ENCODE results near the gene ARMH3. TPM values are rescaled to one million over a fixed set of nuclear protein-coding genes. Genes with fewer than 3 reads are reported as not detected.

The ARMH3 gene
- total RNA-seq, 1 donor: 13.6 TPM

DNA sequence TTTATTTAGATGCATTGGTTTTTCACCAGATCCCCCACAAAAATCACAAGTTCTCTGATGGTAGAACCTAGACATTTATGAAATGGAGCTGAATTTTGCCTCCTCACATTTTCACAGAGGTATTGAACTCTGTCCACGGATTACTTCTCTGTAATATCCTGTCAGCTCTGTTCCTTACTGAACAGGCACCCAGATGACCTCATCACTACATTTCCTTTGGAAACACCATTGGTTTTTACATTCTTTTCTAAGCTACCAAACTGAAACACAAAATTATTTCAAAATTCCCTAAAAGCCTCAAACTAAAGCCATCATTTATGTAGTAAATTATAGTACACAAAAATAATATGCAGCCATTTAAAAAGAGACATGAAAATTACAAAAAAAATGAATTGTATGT, 114.1 kb downstream of the ARMH3 start:
- H3K4me3 ChIP-seq (ENCODE audit: low read depth, low read length): no peak overlapping the region
- TF ChIP-seq, protein P1, sequence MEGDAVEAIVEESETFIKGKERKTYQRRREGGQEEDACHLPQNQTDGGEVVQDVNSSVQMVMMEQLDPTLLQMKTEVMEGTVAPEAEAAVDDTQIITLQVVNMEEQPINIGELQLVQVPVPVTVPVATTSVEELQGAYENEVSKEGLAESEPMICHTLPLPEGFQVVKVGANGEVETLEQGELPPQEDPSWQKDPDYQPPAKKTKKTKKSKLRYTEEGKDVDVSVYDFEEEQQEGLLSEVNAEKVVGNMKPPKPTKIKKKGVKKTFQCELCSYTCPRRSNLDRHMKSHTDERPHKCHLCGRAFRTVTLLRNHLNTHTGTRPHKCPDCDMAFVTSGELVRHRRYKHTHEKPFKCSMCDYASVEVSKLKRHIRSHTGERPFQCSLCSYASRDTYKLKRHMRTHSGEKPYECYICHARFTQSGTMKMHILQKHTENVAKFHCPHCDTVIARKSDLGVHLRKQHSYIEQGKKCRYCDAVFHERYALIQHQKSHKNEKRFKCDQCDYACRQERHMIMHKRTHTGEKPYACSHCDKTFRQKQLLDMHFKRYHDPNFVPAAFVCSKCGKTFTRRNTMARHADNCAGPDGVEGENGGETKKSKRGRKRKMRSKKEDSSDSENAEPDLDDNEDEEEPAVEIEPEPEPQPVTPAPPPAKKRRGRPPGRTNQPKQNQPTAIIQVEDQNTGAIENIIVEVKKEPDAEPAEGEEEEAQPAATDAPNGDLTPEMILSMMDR (IDR thresholded peaks at IDR 0.05; ENCODE audit: insufficient read depth, low read length): no peak
- peak; percentile 47 for DNase-seq (ENCODE audit: low read depth)

DNA sequence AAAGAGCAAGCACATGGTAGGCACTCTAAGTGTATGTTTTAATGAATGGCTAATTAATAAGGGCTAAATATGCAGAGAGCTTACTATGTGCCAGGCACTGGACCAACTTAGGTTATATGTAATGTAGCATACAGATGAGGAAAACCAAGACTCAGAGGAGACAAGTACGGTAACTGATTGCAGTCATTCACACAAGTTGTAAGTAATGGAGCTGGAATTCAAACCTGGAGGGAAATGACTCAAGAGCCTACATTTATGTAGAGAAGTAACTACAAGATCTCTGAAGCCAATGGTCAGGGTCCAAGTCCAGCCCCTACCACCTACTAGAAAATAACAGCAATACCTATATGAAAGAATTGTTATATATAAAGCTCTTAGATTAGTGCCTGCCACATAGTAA, 115.1 kb downstream of the ARMH3 start:
- peak; percentile 11 for DNase-seq (ENCODE audit: low read depth)
- no peak overlapping the region for H3K4me3 ChIP-seq (ENCODE audit: low read depth, low read length)
- TF ChIP-seq, protein P1 (IDR thresholded peaks at IDR 0.05; ENCODE audit: insufficient read depth, low read length): no peak

DNA sequence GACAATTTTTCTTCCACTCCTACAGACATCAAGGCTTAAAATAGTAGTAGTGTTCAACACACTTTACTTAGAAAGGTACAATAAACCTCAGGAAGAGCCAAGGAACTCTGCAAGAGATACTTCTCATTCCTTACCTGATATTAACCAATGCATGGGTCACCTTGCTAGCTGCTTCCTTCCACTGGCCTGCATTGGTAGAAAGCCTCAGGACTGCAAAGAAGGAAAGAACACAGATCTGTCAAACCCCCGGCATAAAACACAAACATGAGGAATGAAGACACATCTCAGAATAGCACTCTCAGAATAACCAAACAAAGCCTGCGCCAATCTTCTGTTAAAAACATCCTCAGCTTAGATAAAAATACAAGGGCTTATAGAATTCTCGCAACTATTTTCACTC, 116.2 kb downstream of the ARMH3 start:
- TF ChIP-seq, protein P1 (IDR thresholded peaks at IDR 0.05; ENCODE audit: insufficient read depth, low read length): no peak
- H3K4me3 ChIP-seq (ENCODE audit: low read depth, low read length): no peak overlapping the region

DNA sequence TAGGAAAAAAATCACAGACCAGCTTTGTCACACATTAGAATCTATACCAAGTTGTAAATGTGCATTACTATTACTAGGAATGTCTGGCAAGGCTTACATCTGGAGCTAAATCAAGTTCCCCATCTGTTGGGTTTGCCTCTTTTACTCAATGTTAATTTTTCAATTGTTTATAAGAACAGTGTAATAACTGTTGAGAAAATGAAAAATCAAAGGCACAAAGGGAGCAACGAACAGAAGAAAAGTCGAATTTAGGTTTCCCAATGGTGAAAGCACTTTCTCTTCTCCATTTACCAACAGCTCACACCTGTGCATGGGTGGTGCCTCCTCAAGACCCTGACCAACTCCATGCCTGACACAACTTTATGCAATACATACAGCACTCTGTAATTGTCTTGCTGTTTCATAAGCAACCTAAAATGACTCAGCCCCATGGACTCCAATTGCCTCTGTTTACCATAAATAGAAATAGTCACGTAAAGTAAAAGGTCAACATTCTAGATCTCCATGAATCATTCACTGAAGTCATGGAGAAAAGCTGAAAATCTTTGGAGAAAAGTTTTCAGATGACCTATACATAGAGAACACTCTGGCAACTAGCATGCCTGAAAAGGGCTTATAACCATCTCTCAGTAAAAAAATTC, 116.8 kb downstream of the ARMH3 start:
- no peak overlapping the region for H3K4me3 ChIP-seq (ENCODE audit: low read depth, low read length)
- peak; percentile 95 for DNase-seq (ENCODE audit: low read depth)
- TF ChIP-seq, protein P1 (IDR thresholded peaks at IDR 0.05; ENCODE audit: insufficient read depth, low read length): no peak

More for the DNA sequence above, 116.2 kb downstream of the ARMH3 start:
- DNase-seq (ENCODE audit: low read depth): no peak

DNA sequence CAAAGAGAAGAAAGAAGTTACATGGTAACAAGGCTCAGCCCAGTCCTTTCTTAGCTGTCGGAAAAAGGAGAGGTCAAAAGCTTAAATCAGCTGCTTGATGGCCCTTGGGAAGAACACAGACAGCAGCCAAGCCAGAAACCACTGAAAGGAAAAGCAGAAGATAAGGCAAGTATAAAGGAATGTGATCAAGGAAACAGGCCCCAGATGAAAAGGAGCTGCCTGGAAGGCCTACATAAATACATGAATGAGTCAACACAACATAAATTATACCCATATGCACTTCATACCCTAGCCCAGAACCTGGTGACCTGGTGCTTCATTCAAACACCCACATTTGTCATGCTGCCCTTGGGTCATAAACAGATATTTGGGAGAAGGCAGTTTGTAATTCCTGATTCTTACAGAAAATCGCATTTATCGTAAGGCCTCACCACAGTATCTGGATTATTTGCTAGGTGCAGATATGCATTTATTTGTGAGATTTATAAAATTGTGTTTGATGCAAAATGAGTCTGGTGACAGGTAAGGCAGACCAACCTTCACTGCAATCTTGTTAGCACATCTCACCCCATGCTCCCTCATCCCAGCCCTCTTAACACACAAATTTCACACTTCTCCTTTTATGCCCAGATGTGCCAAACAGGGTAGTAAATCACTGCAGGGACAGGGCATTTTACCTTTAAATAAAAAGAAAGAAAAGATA, 117.5 kb downstream of the ARMH3 start:
- TF ChIP-seq, protein P1 (IDR thresholded peaks at IDR 0.05; ENCODE audit: insufficient read depth, low read length): no peak
- H3K4me3 ChIP-seq (ENCODE audit: low read depth, low read length): no peak overlapping the region
- peak; percentile 96 for DNase-seq (ENCODE audit: low read depth)

DNA sequence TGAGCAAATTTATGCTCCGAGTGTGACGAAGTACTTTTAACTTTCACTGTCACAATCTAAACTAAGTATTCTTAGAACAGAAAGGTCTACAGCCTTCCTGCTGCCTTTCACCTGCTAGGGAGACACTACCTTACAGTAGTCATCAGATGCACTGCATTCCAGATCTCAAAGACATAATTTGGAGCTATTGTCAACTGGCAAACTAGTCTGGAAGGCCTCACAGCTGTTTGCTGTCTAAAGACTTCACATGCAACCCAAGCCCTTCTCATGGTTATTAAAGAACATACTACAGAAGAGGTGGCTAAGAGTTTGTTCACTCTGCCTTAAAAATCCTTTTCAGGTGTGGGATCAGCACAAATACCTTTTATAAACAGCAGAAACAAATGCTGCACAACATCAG, 120.5 kb downstream of the ARMH3 start:
- peak; percentile 15 for DNase-seq (ENCODE audit: low read depth)
- TF ChIP-seq, protein P1 (IDR thresholded peaks at IDR 0.05; ENCODE audit: insufficient read depth, low read length): no peak
- H3K4me3 ChIP-seq (ENCODE audit: low read depth, low read length): no peak overlapping the region
